Kidney glomerular epithelial cell (primary cell): Measurements from ENCODE around the gene ZYX.

Source experiments
- DNase-seq: peaks from one replicate; lab custom pipeline; 2025; lab: John Stamatoyannopoulos, UW

The ZYX gene, protein sequence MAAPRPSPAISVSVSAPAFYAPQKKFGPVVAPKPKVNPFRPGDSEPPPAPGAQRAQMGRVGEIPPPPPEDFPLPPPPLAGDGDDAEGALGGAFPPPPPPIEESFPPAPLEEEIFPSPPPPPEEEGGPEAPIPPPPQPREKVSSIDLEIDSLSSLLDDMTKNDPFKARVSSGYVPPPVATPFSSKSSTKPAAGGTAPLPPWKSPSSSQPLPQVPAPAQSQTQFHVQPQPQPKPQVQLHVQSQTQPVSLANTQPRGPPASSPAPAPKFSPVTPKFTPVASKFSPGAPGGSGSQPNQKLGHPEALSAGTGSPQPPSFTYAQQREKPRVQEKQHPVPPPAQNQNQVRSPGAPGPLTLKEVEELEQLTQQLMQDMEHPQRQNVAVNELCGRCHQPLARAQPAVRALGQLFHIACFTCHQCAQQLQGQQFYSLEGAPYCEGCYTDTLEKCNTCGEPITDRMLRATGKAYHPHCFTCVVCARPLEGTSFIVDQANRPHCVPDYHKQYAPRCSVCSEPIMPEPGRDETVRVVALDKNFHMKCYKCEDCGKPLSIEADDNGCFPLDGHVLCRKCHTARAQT

DNA sequence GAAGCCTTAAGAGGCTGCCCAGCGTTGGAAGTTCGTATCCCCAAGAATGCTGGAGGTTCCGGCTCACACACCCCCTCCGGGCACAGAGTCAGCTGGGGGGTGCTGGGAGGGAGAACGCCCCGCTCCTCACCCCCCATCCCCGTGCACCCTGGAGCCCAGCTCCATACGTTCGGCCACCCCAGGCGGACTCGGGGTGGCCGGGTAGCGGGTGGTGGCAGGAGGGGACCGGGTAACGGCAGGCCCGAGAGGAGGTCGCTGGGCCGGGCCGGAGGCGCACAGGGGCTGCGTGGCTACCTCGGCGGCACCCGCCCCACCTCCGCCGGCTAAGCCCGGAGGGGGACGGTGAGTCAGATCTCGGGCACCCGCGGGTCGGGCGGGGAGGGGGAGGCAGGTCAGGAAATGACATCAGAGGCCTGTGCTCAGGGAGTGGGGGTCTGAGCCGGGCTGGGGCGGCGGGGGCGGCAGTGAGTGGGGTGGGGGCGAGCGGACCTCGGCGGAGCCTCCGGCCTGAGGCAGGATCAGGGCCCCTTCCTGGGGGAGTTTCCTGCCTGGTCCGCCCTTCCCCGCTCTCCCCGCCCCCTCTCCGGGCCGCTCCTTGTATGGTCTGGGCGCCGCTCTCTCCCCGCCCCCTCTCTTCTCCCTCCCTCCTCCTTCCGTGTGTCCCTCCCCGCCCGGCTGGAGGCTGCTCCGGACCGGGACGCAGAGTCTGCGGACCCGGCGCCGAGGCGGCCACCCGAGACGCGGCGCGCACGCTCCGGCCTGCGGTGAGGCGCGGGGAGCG is at the start of gene ZYX:
TSS of gene ZYX (plus strand) at position 700 of the 781 bp plus-strand sequence. CDS start 227 bp downstream, outside the sequence.
- peak; percentile 88 for DNase-seq

DNA sequence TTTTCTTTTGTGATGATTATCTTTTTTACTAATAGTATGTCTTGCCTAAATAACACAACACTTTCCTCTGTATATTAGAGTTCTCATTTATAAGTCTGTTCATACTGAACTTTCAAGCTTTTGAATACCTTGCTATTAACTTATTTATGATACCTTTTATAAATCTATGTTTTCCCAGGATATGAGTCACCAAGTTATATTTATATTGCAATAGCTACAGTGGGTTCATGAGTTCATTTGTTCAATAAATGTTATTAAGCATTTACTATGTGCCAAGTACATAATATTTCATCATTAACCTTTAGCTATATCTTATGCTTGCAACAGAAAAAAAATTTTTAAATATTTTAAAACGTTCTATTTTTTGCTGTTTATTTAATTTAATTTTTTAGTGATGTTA is 46.9 kb upstream of the ZYX start:
- no peak for DNase-seq

DNA sequence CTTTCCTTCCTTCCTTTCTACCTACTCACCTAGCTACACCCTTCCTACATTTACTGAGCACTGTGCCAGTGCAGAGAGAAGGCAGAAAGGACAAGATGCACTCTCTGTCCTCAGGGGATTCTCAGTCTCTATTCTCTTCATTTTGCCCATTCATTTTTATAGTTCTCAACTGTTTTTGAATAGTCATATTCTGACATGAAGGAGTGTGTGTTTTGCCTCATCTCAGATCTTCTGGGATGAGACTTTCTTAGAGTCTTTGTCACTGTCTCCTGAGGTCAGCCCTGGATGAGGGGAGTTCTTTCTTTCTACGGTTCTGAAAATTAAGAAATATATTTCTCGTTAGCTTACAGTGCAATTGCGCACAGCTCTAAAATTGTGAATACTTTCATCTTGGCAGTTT is 43.9 kb upstream of the ZYX start:
- no peak for DNase-seq

DNA sequence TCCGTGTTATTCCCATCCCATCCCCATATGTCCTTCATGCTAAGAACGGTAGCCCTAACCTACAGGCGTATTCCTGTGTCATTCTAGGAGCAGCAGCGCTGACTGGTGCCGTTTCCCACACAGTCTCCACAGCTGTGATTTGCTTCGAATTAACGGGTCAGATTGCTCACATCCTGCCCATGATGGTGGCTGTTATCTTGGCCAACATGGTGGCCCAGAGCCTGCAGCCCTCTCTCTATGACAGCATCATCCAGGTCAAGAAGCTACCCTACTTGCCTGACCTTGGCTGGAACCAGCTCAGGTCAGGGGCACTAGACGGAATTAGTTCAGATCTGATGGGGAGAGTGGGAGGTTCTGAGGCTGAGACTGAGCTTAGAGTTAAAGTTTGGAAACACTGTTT is 39.3 kb upstream of the ZYX start:
- DNase-seq: no peak

DNA sequence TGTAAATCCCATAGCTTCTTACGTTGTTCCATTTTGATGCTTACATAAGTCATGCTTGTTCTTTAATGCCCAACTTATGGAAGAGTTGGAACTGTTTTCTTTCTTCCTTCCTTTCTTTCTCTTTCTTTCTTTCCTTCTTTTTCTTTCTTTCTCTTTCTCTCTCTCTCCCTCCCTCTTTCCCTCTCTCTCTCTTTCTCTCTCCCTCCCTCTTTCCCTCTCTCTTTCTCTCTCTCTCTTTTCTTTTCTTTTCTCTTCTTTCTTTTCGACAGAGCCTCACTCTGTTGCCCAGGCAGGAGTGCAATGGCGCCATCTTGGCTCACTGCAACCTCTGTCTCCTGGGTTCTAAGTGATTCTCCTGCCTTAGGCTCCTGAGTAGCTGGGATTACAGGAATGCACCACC is 37.5 kb upstream of the ZYX start:
- DNase-seq: no peak

DNA sequence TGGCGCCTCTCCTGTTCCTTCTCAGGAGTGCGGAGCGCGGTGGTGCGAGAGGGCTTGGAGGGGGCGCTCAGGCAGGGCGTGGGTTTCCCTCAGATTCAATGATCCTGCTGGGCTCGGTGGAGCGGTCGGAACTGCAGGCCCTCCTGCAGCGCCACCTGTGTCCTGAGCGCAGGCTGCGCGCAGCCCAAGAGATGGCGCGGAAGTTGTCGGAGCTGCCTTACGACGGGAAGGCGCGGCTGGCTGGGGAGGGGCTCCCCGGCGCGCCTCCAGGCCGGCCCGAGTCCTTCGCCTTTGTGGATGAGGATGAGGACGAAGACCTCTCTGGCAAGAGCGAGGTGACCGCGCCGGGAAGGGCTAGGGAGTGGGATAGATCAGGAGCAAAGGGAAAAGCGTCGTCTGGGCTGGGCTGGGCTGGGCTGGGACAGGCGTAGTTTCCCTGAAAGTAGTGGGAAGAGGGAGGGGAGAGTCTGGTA is 35.7 kb upstream of the ZYX start:
- peak; percentile 23 for DNase-seq

DNA sequence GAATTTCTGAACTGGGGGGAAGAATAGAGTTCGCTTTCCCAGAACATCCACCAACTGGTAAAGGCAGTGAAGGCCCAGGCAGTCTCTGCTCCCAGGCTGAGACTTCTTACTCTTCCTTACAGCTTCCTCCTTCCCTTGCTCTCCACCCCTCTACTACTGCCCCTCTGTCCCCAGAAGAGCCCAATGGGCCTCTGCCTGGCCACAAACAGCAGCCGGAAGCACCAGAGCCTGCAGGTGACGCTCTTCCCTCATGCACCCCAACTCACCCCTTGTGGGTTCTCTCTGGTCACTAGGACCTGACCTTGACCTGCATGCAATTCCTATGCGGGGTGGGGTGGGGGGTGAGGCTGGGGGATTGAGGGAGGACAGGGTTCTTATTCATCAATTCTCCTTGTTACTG is 35.1 kb upstream of the ZYX start:
- DNase-seq: no peak

DNA sequence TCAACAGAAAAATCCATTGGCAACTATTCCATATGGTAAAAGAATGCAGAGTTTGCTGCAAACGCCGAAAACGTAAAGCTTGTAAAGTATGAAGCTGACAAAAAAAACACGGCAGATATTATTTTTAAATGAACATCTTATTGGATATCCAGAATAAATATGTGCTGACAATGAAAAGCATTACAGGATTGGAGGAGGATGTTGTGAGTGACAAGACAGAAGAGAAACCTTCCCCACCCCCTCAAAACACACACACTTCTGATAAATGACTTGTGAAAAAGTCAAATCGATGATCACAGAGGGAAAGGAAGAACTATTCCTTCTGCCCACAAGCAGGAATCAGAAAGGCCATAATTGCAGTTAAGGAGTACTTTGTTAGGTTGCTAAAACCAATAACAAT is 33.2 kb upstream of the ZYX start:
- no peak for DNase-seq

DNA sequence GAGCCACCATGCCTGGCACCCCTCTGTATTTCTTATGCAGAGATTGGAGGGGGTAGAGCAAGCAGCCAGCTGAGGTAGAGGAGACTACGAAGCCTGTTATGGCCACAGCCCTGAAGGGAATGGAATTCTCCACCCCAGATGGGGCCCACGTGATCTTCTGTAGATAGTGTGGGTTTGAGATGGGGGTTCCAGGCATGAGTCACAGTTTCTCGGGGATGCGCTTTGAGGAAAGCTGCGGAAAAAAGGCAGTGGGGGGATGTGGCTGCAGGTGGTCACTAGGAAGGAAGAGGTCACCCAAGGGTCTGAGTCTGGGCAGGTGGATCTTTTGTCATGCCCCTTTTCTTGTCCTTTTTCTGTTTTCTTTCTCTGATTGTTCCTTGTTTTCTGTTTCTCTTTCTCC is 30.1 kb upstream of the ZYX start:
- no peak for DNase-seq

DNA sequence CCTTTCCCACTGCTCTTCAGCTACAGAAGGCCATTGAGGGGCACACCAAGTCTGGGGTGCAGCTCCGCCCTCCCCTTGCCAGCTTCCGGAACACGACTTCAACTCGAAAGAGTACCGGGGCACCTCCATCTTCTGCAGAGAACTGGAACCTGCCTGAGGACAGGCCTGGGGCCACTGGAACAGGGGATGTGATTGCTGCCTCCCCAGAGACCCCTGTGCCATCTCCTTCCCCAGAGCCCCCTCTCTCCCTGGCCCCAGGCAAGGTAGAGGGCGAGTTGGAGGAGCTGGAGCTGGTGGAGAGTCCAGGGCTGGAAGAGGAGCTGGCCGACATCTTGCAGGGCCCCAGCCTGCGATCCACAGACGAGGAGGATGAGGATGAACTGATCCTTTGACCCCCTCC is 29.6 kb upstream of the ZYX start:
- no peak for DNase-seq

DNA sequence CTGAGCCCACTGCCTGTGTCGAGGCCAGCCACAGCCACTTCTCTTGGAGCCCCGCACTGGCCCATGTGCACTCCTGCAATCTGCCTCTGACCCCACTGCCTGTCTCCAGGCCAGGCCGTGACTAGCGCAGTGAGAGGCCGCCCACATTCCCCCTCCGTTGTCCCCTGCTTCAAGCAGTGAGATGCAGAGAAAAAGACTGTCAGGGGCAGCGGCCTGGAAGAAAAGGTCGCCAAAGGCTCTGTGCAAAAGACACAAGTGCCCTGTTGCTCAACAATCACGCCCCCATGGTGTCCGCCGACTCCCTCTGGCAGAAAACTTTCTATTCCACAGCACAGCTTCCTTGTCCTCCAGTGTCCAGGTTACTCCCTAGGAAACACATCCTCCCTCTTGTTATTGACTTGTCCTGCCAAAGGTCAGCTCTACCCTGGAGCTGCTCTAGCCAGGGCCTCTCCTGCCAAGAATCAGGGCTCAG is 28.6 kb upstream of the ZYX start:
- no peak for DNase-seq

DNA sequence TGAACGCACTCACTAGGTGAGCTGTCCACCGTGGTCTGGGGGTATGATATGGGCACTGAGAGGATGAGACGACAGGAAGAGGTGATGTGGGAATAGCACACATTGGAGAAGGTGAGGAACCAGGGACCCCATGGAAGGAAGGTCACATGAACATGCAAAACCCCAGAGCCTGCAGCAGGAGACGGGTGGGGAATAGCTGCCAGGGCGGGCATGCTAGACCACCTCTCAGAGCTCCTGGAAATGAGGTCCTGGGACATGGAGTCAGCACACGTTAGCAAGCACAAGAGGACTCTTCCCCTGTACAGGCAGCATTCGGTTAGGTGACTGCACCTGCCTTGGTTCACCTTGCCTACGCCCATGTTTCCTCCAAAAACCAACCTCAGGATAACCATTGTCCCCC is 26.8 kb upstream of the ZYX start:
- DNase-seq: no peak

DNA sequence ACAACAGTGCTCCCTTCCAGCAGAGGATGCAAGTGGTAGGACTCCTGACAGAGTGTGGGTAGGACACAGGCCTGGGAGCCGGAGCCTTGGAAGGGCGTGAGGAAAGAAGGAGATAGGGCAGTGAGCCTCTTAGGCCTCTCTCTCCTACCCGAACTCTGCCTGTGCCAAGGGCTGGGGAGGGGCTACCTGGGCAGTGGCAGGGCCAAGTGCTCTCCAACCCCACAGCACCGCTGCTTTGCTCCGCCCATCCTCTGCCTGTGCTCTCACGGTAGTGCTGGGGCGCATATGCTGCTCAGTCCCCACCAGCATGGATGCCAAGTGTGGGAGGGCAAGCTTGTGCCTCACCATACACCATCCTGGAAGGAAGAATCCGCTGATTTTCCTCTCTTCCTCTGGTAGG is 26.2 kb upstream of the ZYX start:
- DNase-seq: no peak

DNA sequence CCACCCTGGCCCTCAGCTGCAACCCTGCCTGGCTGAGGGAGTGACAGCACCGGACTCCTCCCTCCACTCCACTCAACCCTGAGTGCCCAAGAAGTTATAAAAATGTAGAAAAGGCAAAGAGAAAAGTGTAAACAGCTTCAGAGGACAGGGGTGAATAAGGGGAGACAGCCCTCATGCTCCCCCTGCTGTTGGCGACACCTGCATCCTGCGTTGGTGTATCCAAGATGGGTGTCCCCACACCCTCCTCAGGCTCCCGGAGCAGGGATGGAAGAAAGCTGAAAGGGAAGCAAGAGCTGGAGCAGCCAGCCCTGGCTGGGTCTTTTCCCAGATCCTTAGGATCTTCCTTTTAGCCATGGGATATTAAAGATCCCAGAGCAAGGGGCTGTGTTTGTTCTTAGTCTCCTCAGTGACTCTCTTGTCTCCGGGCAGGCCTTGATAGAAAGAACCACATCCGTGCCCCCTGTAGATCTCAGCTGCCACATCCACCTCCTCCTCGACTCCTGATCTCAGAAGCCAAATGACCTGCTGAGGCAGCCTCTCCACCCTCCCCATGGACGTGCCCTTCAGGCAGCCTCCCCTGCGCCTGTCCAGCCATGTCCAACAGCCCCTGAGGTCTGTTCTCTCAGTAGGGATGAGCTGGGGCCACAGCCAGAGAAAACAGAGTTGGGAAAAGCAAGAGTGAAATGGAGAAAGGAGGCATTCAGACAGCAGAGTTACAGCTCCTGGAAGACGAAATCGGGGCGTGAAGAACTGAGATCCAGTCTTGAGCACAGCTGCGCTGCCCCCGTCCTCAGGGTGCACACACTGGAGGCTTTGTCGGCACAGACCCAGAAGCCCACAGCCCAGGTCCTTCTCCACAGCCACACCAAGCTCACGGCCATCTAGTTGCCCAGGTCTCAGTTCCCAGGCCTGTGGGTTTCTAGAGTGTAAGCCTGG is 25.4 kb upstream of the ZYX start:
- no peak for DNase-seq

DNA sequence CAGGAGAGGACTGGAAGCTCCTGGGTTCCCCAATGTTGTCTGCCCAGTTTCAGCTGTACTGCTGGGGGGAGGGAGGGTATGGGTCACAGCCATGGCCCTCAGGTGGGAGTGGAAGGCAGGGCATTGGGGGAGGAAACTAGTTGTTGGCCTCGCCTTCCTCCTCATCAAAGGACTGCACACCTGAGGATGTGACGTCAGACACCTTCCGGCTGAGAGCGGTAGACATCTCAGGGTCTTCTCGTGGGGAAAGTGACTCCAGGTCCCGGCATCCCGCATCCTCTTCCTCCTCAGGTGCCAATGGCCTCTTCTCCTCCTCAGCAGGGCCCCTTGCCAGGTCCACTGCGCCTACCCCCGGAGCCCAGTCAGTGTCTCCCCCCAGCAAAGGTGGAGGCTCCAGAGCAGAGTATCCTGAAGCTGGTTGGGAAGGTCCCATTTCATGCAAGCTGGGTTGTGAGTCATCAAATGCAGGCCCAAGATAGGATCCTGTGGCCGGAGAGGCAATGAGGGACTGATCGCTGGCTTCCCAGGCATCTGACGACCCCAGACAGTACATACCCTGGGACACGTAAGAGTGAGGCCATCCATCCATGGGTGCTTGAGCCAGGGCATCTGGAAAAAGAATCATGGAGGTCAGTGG is 24.6 kb upstream of the ZYX start:
- DNase-seq: no peak

DNA sequence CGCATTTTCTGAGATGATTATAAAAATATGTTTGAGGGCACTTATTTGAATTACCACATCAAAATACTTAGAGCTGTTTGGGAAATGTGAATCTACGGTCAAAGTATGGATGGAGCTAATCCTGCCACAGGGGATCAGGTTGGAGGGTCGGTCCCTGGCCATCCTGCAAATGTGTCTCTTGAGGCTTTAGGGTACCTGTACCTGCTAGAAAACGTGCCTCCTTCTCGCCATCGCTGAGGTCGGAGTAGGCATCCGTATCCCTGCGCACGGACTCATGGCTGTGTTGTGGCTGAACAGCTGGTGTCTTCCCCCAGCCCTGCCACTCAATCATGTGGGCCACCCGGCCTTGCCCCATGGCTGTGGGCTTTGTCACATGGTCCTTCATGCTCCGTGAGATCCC is 22.5 kb upstream of the ZYX start:
- DNase-seq: no peak

DNA sequence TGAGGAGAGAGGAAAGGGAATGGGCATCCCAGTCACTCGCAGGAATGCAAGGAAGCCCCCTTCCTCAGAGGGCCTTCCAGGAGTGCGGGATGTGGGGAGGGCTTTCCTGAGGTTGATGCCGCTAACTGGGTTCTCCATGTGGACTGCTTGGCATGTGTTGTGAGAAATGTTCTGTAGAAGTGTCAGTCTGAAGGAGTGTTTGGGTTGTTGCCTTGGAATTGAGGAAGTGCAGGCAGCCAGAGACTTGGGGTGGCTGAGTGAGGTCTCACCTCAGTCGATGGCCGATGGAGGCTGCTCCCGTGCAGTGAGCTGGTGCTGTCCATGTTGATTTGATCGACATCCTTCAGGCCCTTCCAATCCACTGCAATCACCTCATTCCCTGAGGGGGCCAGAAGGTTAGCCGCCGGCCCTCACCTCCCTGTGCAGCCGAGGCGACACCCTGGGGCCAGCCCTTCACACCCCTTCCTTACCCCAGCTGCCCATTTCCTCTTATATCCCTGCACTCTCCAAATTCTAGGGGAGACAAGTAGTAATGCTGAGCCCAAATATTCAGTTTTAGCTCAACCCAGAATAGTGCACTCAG is 21.3 kb upstream of the ZYX start:
- DNase-seq: no peak

DNA sequence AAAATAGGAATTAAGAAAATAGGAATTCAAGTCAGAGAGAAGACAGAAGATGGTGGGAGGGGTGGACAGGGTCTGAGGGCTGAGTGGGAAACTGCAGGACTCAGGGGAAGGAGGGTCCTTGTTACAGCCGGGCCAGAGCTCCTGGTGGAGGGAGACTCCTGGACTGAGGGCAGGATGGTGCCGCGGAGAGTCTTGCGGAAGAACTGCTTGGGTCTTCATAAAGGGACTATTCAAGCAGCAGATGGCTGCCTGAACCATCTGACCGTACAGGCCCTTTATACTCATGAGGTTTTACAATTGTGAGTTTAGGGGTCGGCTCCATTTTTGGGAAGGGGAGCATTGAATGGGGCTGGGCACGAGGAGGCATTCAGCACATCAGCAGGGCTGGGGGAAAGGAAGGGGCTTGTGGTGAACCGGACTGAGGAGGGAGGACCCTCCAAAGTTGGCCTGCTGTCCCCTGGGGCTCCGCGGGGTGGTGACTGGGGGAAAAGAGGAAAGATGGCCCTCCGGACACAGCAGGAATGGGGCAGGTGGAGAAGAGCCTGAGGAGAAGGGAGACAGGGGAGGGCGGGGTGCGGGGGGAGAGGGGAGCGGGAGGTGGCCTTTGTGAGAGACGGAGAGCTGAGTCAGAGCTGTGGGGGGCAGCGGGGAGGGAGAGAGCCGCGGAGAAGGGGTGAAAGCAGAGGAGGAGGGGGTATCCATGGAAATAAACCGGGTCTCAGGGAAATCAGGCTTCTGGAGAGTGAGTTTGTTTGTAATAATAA is 20.2 kb upstream of the ZYX start:
- no peak for DNase-seq

DNA sequence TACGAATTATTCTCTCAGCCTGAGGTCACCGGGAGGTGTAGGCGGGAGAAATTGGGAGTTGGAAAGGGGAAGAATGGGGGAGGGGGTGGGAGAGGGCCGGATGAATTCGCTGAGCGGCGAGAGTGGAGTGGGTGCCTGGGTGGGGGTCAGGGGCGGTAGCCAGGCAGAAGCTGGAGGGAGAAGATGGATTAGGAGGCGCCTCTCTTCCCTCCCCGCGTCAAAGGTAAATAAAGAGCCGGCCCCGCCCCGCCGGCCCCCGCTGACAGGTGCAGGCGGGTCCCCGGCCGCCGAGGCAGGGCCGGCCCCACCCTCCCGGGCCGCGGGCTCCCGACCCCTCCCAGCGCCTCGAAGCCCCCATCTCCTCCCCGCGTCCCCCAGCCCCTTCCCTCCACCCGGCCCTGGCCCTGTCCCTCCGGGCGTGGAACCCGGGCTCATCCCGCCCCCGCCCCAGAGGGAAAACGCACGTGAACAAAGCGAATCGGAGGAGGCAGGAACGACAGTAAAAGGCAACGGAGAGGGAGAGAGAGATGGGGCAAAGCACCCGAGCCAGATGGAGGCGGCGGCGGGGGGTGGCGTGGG is 19.5 kb upstream of the ZYX start:
- DNase-seq: no peak
